SIG-M5 (cell line): ENCODE data around the gene ENPP7.
"Not testable (repeated sequence)": the region's sequence is repeated elsewhere in the genome, so short reads cannot be mapped to it uniquely, and the experiment has no call there.

Experiments used
- DNase-seq: peaks from one replicate; lab custom pipeline; 2025; lab: John Stamatoyannopoulos, UW

ENPP7 gene

DNA sequence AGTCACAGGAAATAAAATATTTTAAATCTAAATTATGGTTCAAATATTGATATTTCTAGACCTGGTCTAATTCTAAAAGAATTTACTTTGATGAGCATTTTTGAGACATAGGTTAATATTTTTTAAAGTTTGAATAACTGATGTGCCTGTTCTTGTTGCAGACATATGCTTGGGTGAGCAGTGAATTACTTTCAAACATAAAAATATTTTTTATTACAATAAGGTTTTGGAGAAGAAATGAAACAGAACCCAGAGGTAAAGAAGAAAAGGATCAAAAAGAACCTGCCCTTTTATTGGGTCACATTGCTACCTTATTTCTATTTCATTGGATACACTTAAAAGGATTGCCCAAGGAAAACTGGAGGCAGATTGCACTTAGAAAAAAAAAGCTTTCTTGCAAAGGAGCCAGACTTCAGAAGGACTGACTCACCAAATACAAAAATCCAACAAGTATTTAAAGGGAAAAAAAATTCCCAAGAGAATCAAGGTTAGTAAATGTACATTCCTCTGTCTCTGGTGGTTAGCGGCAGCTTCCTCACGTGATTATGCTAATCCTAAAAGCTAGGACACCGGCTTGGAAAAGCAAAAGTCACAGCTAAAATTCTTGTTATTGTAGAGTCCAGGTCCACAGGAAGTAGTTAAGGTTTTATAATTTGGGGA is 18.5 kb downstream of the ENPP7 start:
- no peak for DNase-seq

DNA sequence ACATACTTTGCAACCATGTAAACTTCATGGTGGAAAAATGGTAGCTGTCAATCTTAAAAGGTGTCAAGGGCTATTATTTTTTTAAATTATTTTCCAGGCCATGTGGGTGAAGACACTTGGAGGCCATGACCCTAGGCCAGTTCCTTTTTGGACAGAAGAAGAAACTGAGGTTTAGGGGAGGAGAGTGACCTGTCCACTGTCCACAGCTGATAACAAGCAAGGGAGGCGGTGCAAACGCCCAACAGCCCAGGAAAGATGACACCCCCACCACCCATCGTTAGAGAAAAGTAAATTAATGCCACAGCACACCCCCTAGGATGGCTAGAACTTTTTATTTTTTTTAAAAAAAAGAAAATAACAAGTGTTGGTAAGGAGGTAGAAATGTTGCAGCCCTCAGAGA is 19.2 kb downstream of the ENPP7 start:
- DNase-seq: no peak

DNA sequence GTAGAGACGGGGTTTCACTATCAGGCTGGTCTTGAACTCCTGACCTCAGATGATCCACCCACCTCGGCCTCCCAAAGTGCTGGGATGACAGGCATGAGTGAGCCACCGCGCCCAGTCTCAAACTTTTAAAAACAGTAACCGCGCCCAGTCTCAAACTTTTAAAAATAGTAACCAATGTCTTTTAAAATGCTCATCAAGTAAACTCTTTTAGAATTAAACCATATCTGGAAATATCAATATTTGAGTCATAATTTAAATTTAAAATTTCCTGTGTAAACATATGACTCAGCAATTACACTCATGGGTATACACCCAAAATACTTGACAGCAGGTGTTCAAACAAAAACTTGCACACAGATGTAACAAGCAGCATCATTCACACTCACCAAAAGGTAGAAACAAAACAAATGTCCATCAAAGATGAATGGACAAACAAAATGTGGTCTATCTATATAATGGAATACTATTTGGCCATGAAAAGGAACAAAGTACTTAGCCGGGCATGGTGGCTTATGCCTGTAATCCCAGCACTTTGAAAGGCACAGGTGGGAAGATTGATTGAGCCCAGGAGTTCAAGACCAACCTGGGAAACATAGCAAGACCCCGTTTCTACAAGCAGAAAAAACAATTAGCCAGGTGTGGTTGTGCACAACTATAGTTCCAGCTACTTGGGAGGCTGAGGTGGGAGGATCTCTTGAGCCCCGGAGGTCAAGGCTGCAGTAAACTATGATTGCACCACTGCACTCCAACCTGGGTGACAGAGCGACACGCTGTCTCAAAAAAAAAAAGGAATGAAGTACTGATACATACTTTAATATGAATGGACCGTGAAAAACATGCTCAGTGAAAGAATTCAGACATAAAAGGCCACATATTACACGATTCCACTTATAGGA is 20.2 kb downstream of the ENPP7 start:
- no peak for DNase-seq

DNA sequence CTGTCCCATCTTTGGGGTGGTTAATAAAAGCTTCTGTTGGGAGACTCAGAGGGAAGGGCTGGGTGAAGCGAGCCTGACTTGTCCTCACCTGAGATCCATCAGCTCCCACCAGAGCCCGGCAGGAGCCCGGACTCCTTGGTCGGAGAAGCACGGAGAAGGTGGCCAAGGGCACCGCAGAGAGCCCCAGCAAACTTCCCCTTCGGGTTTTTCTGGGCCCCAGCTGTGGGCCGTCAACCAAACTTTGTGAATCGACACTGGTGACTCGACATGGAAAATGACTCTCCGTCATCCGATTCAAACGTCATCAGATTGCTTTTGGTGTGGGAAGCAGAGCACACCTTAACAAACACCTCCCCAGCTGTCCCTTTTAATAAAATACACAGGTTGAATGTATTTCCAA is 21.4 kb downstream of the ENPP7 start:
- DNase-seq: no peak

DNA sequence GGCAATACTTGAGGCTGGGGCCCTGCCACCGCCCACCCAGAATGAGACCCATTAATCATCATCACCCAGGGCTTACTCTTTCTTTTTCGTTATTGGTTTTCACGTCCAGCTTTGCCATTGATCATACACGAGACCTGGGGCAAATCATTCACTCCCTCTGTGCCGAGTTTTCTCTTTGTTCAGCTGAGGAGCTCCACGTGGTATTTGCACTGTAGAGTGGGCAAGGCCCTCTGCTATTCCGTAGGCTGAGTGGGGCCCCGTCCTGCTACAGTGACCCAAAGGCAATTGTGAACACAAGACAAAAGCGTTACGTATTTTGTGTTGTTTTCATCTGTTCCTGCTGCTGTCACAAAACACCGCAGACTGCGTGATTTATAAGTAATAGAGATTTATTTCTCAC is 23.6 kb downstream of the ENPP7 start:
- DNase-seq: no peak

DNA sequence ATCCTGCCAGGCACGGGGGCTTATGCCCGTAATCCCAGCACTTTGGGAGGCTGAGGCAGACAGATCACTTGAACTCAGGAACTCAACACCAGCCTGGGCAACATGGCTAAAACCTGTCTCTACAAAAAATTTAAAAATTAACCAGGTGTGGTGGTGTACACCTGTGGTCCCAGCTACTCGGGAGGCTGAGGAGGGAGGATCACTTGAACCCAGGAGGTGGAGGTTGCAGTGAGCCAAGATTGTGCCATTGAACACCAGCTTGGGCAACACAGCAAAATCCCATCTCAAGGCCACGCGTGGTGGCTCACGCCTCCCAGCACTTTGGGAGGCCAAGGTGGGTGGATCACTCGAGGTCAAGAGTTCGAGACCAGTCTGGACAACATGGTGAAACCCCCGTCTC is 24.2 kb downstream of the ENPP7 start:
- DNase-seq: not testable (repeated sequence)

DNA sequence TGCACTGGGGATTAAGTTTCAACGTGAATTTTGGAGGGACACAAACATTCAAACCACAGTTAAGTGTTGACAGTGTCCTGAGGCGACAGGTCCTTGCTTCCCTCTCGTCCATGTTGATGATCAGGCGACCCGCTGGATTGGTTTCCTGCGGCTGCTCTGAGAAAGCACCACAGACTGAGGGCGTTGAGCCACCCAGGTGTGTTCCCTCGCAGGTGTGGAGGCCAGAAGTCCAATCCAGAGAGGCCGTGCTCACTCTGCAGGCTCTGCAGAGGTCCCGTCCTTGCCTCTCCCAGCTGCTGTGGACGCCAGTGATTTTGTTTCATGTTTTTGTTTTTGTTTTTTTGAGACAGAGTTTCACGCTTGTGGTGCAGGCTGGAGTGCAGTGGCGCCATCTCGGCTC is 24.8 kb downstream of the ENPP7 start:
- no peak for DNase-seq

DNA sequence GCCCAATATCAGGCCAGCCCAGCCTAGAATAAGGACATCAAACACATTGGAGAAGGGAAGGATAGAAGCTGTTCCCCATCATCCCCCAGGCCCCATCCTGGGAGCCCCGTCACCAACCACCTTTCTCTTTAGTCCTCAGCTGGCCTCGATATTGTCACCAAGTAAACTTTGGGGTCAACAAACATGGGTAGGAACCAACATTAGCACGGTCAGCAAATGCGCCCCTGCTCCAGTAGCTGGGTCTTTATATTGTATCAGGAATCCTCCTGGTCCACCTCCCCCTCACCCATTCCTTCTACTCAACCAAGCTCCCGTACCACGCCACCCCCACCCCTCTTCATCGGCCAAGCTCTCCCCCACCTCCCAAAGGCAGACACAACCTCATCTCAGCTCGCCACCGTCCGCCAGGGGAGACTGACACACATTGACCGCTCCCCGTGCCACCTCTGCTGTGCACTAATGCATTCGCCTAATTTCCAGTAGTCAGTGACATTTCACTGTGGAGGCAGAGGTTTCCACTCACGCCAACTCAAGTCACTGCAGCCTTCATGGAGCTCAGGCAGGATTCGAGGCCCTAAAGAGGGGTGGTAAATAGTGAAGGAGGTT is 26.5 kb downstream of the ENPP7 start:
- no peak for DNase-seq

DNA sequence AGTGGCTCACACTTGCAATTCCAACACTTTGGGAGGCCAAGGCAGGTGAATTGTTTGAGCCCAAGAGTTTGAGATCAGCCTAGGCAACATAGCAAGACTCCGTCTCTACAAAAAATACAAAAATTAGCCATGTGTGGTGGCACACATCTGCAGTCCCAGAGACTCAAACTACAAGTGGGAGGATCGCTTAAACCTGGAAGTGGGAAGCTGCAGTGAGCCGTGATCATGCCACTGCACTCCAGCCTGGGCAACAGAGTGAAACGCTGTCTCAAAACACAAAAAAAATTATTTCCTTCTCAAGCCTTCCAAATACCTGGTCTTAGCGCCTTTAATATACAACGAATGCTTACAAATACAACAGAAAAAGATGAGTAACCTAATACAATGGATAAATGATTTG is 27.5 kb downstream of the ENPP7 start:
- DNase-seq: no peak

DNA sequence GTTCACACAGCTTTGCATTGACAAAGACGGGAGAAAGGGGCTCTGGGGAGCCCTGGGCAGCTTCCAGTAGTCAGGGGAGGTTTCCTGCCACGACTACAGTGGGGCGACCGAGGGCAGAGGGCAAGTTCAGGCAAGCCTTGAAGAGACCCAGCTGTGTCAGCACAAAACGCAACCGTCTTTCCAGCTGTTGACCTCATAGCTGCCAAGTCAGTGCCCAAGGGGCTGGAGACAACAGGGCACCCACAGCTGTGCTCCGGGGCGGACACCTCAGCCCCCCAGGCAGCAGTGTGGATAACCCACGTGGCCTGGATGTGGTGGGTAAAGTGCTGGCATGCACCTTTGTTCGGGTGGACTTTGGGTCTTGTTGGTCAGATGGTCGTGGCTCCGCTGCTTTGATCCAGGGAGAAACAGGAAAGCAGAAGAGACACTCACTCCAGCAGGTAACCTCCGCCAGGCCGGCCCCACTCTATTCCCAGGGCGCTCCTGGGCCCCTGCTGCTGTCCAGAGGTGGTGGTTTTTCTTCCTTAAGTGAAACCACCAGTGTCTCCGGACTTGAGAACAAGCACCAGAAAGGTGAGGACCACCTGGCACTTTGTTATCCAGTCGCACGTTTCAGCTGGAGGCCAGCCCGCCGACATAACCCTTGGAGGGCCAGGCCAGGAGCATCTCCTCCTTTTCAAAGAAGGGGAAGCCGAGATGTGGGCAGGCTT is 29.6 kb downstream of the ENPP7 start:
- no peak for DNase-seq

DNA sequence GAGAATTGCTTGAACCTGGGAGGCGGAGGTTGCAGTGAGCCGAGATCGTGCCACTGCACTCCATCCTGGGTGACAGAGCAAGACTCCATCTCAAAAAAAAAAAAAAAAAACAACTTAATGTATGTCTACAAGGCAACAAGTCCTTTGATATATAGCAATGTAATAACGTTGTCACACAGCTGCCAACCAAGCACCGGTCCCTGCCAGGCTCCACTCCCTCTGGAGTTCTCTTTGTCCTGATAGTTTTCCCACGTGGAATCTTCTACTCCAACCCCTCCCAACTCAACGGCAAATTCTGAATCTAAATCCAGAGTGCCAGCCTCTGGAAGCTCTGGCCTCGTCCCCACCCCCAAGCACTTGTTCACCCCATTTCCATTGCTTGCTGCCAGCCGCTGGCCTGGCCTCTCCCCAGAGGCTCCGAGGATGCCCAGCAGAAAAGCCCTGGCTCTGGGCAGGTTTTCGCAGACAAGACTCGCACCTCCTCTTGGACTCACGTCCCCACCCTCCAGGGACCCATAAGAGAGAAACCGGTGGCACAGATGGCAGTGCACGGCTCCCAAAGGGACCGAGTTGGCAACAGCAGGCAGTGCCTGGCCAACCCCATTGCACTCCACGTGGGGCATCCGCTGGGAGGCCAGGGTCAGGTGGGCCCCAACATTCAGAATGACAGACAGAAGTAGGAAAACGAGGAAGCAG is 31.3 kb downstream of the ENPP7 start:
- DNase-seq: no peak

DNA sequence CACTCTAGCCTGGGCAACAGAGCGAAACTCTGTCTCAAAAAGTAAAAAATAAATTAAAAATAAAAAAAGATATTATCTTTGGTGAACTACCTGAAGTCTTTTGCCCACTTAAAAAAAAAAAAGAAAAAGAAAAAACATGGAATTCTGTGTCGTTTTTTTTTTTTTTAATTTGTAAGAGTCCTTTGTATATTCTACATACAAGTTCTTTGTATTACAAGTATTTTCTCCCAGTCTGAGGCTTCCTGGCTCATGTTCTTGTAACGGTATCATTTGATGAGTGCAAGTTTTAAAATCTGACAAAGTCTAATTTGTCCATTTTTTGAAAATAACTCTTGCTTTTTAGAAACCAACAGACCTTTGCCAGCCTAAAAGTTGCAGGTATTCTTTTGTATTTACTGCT is 35.0 kb downstream of the ENPP7 start:
- no peak for DNase-seq

DNA sequence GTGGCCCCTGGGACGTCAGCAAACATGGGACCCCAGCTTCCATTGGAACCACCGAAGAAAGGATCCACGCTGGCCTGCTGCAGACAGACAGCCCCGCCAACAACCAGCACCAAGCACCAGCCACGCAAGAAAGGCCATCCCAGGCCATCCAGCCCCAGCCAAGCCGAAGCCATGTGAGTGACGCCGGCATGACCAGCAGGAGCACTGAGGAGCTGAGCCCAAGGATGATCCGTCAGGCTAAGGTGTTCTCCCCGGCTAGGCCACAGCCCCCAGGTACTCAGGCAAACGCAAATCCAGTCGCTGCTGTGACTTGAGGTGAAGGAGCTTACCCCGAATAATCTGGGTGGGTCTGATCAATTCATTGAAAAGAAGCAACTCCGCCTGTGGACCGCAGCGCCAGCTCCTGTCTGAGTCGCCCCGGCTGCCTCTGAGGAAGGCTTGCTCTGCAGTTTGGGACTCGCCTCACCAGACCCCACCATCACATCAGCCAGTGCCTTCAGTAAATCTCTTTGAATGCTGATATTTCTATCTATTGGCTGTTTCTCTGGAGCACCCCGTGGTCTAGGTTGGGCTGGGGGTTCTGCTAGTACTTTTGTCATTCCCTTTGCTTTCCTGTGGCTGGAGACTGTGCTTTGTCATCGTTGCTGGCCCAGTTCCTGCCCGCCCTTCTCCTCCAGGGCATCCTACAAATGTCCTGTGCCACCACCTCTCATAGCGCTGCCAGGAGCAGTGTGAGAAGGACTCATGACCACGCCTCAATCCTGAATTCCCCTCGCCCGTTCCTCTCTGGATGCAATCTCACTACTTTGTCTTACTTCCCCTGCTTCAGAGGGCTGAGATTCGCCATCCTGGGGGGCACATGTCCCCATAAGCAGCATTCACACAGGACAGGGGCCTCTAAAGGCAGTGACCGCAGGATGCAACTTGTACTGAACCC is 39.1 kb downstream of the ENPP7 start:
- DNase-seq: no peak

DNA sequence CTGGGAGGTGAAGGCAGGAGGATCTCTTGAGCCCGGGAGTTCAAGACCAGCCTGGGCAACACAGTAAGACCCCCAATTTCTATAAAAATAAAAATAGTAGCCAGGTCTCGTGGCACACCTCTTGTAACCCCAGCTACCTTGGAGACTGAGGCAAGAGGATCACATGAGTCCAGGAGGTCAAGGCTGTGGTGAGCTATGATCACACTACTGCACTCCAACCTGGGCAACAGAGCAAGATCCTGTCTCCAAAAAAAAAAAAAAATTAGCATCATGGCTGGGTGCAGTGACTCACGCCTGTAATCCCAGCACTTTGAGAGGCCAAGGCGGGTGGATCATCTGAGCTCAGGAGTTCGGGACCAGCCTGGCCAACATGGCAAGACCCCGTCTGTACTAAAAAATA is 40.5 kb downstream of the ENPP7 start:
- DNase-seq: no peak

DNA sequence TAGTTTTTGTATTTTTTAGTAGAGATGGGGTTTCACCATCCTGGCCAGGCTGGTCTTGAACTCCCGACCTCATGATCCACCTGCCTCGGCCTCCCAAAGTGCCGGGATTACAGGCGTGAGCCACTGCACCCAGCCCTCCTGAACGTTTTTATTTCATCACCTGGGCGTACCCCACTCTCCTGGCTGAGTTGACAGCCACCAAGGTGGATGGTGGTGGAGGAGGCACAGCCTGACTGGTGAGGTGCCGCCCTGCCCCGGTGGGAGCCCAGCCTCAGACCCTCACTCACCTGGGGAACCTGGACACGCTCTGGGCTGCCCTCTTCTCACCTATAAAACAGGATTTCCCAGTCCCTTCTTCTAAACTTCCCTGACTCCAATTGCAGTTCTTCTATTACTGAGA is 42.0 kb downstream of the ENPP7 start:
- DNase-seq: not testable (repeated sequence)

DNA sequence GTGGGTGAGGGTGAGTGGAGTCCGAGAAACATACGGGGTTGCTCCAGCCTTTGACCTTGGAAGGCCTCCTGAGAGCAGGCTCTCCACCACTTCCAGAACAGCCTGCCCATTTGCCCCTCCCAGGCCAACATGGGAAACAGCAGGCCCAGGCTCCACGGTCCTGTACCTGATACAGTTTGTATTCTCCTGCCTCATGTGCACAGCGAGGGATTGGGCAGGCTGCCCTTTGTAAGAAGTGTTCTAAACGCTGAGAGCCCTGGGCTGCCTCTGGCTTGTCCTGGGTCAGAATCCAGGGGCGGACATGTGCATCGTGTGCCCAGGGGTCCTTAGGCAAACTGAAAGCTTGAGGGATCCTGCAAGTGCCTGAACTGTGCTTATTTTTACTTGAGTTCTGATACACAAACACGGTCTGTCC is 43.8 kb downstream of the ENPP7 start:
- DNase-seq: no peak

DNA sequence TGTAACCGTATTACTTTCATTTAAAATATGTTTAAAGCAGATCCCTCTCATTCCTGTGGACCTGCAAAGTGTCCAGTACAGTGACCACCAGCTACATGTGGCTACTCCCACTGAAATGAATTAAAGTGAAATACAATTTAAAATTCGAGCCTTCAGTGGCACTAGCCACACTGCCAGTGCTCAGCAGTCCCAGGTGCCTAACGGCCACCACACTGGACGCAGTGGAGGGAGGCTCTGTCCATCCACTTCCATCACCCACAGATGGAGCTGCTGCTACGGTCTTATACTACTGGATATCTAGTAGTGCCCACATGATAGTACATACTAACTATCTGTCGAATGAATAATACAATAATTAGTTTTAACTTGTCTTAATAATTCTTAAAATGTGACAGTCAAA is 44.9 kb downstream of the ENPP7 start:
- DNase-seq: no peak

DNA sequence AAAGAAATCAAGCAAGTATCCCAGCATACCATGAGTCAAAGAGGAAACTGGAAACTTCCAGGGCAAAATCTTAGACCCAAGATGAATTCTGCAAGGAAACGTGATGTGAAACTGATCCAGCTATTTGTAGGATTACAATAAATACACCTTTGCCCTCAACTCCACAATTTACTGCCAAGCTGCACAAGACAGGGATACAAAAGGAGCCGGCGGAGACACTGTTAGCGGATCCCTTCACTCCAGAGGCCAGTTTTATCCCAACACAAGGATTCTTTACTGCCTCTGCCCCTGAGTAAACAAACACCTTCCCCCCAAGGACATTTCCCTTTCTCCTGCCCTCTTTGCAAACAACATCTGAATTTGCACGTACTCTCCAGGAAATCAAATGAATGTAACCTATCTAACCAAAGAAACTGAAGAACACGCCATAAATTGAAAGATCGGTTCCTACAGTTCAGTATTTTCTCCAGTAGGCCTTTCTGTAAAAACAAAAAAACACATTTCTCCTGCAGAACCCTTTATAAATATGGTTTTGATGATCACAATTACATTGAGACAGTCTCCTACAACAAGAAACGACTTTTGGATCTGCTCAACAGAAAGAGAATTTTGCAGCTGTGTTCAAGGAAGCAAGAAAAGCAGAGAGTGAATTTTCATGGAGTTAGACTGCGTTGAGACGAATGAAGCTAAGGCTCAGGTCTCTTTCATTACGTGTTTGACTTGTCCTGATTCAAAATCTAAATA is 45.8 kb downstream of the ENPP7 start:
- no peak for DNase-seq

DNA sequence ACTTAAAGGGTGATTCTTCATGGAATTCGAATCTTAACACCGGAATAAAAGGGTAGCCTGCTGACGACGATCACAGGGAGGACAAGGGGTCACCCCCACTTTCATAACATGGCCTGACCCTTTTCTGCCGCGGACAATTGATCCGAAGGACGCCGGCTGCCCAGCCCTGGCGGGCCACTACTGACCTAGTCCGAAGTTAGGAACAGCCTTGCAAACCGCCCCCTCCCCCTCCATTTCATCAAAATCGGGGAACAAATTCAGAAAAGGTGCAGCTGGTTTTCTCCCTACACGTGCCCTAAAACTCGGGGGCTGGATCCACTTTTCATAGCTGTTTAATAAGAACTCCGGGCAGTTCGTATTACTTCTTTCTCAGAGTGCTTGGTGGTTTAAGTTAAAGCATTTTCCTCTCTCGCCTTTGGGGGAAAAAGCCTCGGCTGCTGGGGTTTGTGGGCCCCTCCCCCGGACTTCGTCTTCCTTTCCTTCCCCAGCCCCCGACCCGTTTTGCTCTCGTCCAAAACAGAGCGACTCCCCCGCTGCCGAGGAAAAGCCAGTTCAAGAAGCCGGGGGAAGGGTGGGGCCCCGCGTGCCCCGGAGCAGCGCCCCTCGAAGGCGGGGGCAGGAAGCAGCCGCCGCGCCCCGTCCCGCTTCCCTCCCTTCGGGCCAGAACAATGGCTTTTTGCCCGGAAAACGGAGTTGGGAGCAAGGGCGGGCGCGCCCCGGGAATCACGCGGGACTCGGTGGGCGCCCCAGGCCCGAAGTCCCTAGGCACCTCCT is 46.6 kb downstream of the ENPP7 start:
- DNase-seq: no peak
